ENCODE data around the gene CHAT. TPM values are rescaled to one million over a fixed set of nuclear protein-coding genes. Genes with fewer than 3 reads are reported as not detected.

The CHAT gene
- total and polyA plus RNA-seq, 12 donors, result not detected

DNA sequence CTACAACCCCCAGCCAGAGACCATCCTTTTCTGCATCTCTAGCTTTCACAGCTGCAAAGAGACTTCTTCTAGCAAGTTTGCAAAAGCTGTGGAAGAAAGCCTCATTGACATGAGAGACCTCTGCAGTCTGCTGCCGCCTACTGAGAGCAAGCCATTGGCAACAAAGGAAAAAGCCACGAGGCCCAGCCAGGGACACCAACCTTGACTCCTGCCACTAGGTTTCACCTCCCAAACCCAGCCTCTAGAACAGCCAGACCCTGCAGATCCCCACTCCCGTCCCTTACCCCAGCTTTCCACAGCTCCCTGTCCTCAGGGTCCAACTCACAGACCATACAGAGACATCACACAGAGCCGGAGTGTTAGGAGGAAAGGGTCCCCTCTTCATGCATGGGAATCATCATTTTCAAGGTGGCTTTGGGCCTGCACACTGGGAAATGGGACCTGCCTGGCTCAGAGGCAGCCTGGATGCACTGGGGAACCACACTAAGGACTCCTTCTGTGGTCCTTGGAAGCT, 51.1 kb downstream of the CHAT start:
- Histone ChIP-seq H3K36me3 (replicated peaks in 1 of 2) (no peaks in the 10 kb centered on the region), H3K27ac (no peak overlapping the region), H3K27me3 (no peaks in the 10 kb centered on the region), H3K4me3 (no peak overlapping the region), H3K4me1 (replicated peaks in 1 of 2) (no peaks in the 10 kb centered on the region), H3K9me3 (replicated peaks in 1 of 3) (peaks cover 0 to under 1% (median 0%) of the 10 kb centered on the region in 3 donors)
- DNase-seq, result no peak
- intact Hi-C loops (cut with DNase I), result no loop called here
- WGBS, 4 donors, result 72 to 88% (median 78%) methylated on average over 3 to 4 of the region's 4 CpGs
- TF ChIP-seq, protein P1, sequence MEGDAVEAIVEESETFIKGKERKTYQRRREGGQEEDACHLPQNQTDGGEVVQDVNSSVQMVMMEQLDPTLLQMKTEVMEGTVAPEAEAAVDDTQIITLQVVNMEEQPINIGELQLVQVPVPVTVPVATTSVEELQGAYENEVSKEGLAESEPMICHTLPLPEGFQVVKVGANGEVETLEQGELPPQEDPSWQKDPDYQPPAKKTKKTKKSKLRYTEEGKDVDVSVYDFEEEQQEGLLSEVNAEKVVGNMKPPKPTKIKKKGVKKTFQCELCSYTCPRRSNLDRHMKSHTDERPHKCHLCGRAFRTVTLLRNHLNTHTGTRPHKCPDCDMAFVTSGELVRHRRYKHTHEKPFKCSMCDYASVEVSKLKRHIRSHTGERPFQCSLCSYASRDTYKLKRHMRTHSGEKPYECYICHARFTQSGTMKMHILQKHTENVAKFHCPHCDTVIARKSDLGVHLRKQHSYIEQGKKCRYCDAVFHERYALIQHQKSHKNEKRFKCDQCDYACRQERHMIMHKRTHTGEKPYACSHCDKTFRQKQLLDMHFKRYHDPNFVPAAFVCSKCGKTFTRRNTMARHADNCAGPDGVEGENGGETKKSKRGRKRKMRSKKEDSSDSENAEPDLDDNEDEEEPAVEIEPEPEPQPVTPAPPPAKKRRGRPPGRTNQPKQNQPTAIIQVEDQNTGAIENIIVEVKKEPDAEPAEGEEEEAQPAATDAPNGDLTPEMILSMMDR (IDR thresholded peaks at IDR 0.05), result no peak
- TF ChIP-seq POLR2A (IDR thresholded peaks at IDR 0.05), result no peak

DNA sequence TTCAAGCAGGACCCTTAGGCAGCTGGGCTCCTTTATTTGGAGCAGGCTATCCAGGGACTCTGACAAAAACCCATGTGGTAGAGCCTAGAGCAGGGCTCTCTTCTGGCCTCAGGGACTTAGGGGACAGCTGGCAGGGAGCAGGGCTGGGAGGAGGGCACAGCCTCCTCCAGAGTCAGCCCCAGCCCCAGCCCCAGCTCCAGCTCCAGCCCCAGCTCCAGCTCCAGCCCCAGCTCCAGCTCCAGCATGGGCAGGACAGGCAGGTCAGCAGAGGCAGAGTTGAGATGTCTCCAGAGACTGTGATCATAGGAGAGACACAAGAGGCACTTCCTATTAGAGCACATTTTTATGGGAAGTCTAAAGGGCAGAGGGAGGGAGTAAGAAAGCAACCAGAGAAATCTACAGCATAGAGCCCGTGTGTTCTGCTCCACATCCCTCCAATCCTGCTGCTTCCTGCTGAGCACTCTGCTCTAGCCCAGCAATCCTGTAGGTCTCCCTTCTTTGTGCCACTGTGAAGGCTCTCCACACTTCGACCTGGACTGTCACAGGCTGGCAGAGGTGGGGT, 52.3 kb downstream of the CHAT start:
- no peak for DNase-seq
- intact Hi-C loops (cut with DNase I), result no loop called here

DNA sequence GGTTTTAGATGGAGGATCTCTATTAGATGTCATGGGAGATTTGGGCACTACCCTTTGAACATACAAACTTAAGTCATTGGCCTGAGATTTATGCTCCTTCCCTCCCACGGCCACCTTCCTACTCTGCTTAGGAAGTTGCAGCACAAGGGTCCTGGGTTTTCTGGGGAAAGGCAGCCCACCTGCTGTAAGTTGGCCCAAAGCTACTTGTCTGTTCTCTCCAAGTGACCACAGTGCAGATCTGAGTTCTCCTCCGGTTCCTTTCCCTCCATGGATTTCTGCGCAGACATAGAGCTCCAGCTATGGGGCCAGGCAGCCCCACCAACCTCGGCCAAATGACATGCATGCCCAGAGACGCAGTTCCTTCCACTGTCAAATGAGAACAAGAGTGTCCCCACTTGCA, 52.8 kb downstream of the CHAT start:
- no peaks in the 10 kb centered on the region for H3K9me3 ChIP-seq (replicated peaks in 1 of 3)
- DNase-seq, result no peak
- no peak overlapping the region for H3K27ac ChIP-seq
- intact Hi-C loops (cut with DNase I), result no loop called here
- H3K36me3 ChIP-seq (replicated peaks in 1 of 2), result no peaks in the 10 kb centered on the region
- no peak for TF ChIP-seq POLR2A (IDR thresholded peaks at IDR 0.05)
- TF ChIP-seq, protein P1 (IDR thresholded peaks at IDR 0.05), result no peak
- no peaks in the 10 kb centered on the region for H3K4me1 ChIP-seq (replicated peaks in 1 of 2)
- 74 to 88% (median 77%) methylated on average over 5 of the region's 5 CpGs for WGBS, 4 donors
- H3K27me3 ChIP-seq, result no peaks in the 10 kb centered on the region
- H3K4me3 ChIP-seq, result no peak overlapping the region

More for the DNA sequence above, 52.3 kb downstream of the CHAT start:
- no peaks in the 10 kb centered on the region for H3K9me3 ChIP-seq (replicated peaks in 1 of 3)
- no peak overlapping the region for H3K4me3 ChIP-seq
- no peaks in the 10 kb centered on the region for H3K4me1 ChIP-seq (replicated peaks in 1 of 2)
- 35 to 65% (median 51%) methylated on average over 1 to 2 of the region's 2 CpGs for WGBS, 4 donors
- H3K27ac ChIP-seq, result no peak overlapping the region
- no peaks in the 10 kb centered on the region for H3K27me3 ChIP-seq
- H3K36me3 ChIP-seq (replicated peaks in 1 of 2), result no peaks in the 10 kb centered on the region
- TF ChIP-seq POLR2A (IDR thresholded peaks at IDR 0.05), result no peak
- TF ChIP-seq, protein P1 (IDR thresholded peaks at IDR 0.05), result no peak

DNA sequence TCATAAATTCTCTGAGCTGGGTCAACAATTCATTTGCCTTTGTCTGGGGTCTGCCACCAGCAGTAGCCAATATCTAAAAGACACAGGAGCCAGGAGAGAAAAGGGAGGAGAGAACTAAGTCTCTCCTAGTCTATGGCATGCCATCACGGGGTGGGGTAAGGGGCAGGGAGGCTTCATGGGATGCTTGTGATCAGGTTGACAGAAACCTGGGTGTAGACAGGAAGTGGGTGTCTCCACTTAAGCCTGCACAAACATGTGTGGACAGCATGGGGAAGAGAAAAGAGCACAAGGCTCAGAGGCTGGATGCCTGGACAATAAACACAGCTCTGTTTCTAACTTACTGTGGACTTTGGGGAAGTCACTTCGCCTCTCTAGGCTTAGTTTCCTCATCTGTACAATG, 54.2 kb downstream of the CHAT start:
- TF ChIP-seq, protein P1 (IDR thresholded peaks at IDR 0.05), result no peak
- no peak for TF ChIP-seq POLR2A (IDR thresholded peaks at IDR 0.05)
- intact Hi-C loops (cut with DNase I), result no loop called here
- Histone ChIP-seq H3K9me3 (replicated peaks in 1 of 3) (no peaks in the 10 kb centered on the region), H3K4me1 (replicated peaks in 1 of 2) (no peaks in the 10 kb centered on the region), H3K4me3 (no peak overlapping the region), H3K36me3 (replicated peaks in 1 of 2) (no peaks in the 10 kb centered on the region), H3K27ac (no peak overlapping the region), H3K27me3 (no peaks in the 10 kb centered on the region)
- no peak for DNase-seq
- 57 to 61% (median 59%) methylated on average over 2 of the region's 2 CpGs for WGBS, 4 donors

Measured in adrenal gland (tissue), 12 donors.